GM12878 (cell line): ENCODE results near the gene SARS1.

Experiments used
- EGR1 ChIP-seq, 2 experiments: IDR thresholded peaks; 1 replicate in 1 of 2; 2 replicates in 1 of 2; pipeline ENCODE4 v1.6.1; 2011 to 2012; ENCODE audit warnings: low read depth in 2 of 2, low read length in 2 of 2, borderline replicate concordance in 1 of 2, mild to moderate bottlenecking in 1 of 2, moderate library complexity in 1 of 2
- EP300 ChIP-seq, 2 experiments: fragments of 150-350 bp in 1 of 2; IDR thresholded peaks; 2 replicates each; pipeline ENCODE4 v1.6.1; 2011 to 2012; ENCODE audit warnings: low read depth in 2 of 2, low read length in 2 of 2, borderline replicate concordance in 1 of 2, improper control_type of control experiment in 1 of 2, inconsistent platforms in 1 of 2; ENCODE audit not compliant: control insufficient read depth in 1 of 2
- HDGF ChIP-seq: fragments of 450-650 bp; IDR thresholded peaks from 2 replicates; pipeline ENCODE4 v1.6.1; 2016; ENCODE audit warnings: antibody characterized with exemption
- IRF4 ChIP-seq: IDR thresholded peaks from 2 replicates; pipeline ENCODE4 v1.6.1; 2011; ENCODE audit warnings: low read depth, low read length
- KDM1A ChIP-seq: fragments of 200-600 bp; sonication (generic); IDR thresholded peaks from 2 replicates; pipeline ENCODE4 v1.6.1; 2016; ENCODE audit warnings: borderline replicate concordance
- MTA2 ChIP-seq: fragments of 450-650 bp; IDR thresholded peaks from 2 replicates; pipeline ENCODE4 v1.6.1; 2016; ENCODE audit warnings: low read depth, mild to moderate bottlenecking, moderate library complexity
- MXI1 ChIP-seq: fragments of 150-350 bp; IDR thresholded peaks from 2 replicates; pipeline ENCODE4 v1.6.1; 2011; ENCODE audit warnings: low read depth, mild to moderate bottlenecking, inconsistent platforms, low read length, improper control_type of control experiment
- NR2F1 ChIP-seq: fragments of 450-650 bp; conservative IDR thresholded peaks from 2 replicates; pipeline ENCODE4 v1.6.1; 2017; ENCODE audit warnings: mild to moderate bottlenecking
- PAX5 ChIP-seq: IDR thresholded peaks from 2 replicates; pipeline ENCODE4 v1.6.1; 2011; ENCODE audit warnings: low read depth, low read length, borderline replicate concordance
- POLR2A ChIP-seq: IDR thresholded peaks from 2 replicates; pipeline ENCODE4 v1.6.1; 2011; ENCODE audit warnings: low read depth, mild to moderate bottlenecking, low read length
- POLR2AphosphoS5 ChIP-seq: IDR thresholded peaks from 2 replicates; pipeline ENCODE4 v1.6.1; 2011; ENCODE audit warnings: mild to moderate bottlenecking, low read length, inconsistent platforms
- RAD21 ChIP-seq: IDR thresholded peaks from 2 replicates; pipeline ENCODE4 v1.6.1; 2011; ENCODE audit warnings: mild to moderate bottlenecking, low read depth, low read length, moderate library complexity; ENCODE audit not compliant: insufficient read depth
- TF ChIP-seq, protein P1 (sequence below), 3 experiments: IDR thresholded peaks in 2 of 3; conservative IDR thresholded peaks in 1 of 3; 2 replicates each; pipeline ENCODE4 v1.5.1; 2011; ENCODE audit warnings: low read depth in 3 of 3, low read length in 3 of 3, mild to moderate bottlenecking in 3 of 3, control low read depth in 2 of 3, moderate library complexity in 2 of 3, inconsistent platforms in 1 of 3, mixed read lengths in 1 of 3; ENCODE audit not compliant: control insufficient read depth in 2 of 3, insufficient read depth in 1 of 3; ENCODE audit errors: extremely low read depth in 1 of 3
- TF ChIP-seq, protein P2 (sequence below): fragments of 450-650 bp; formaldehyde crosslinking; IDR thresholded peaks from 2 replicates; pipeline ENCODE4 v1.4.0; 2020; ENCODE audit warnings: mild to moderate bottlenecking, moderate library complexity

DNA sequence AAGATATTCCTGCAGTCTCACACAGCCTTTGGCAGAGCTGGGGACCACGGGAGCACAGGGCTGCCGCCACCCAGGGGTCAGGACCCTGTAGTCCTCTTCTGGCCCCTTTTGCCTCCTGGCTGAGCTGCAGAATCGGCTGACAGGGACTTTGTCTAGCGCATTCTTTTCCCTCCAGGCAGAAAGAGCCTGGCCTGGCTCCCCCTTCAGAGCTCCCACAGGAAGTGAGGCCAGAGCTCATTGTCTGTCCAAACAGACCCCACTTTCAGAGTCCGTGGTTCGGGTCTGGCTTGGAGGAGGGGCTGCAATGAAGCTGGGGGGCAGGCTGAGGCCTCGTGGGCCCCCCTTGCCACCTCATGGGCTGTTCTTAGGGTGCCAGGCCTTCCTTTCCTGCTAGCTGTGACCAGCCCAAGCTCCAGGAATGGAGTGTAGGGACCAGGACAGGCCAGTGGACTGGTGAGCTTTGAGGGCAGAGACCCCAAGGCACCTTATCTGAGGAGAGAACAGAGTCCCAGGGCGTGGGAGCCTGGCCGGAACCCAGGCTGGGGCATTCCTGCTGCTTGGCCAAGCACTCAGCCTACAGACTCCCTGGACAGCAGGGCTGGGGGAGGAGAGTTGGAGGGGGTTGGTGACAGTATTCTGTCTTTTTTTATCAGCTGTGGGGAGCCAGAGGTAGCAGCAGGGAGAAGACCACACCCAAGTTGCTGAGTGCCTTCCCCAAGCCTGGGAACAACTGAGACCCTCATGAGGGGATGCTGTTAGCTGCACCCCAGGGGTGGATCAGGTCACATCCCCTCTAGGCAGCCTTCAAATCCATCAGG is 40.3 kb downstream of the SARS1 start:
- no peak for TF ChIP-seq EGR1 (IDR thresholded peaks at IDR 0.05; ENCODE audit: borderline replicate concordance in 1 of 2, low read depth in 2 of 2, low read length in 2 of 2)
- TF ChIP-seq, protein P1, sequence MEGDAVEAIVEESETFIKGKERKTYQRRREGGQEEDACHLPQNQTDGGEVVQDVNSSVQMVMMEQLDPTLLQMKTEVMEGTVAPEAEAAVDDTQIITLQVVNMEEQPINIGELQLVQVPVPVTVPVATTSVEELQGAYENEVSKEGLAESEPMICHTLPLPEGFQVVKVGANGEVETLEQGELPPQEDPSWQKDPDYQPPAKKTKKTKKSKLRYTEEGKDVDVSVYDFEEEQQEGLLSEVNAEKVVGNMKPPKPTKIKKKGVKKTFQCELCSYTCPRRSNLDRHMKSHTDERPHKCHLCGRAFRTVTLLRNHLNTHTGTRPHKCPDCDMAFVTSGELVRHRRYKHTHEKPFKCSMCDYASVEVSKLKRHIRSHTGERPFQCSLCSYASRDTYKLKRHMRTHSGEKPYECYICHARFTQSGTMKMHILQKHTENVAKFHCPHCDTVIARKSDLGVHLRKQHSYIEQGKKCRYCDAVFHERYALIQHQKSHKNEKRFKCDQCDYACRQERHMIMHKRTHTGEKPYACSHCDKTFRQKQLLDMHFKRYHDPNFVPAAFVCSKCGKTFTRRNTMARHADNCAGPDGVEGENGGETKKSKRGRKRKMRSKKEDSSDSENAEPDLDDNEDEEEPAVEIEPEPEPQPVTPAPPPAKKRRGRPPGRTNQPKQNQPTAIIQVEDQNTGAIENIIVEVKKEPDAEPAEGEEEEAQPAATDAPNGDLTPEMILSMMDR (IDR thresholded peaks at IDR 0.05 in 2 of 3, conservative IDR thresholded peaks at IDR 0.05 in 1 of 3; ENCODE audit: control insufficient read depth in 2 of 3, extremely low read depth in 1 of 3, insufficient read depth in 1 of 3, low read depth in 3 of 3, low read length in 3 of 3) = no peak
- TF ChIP-seq MTA2 = no peak
- TF ChIP-seq, protein P2, sequence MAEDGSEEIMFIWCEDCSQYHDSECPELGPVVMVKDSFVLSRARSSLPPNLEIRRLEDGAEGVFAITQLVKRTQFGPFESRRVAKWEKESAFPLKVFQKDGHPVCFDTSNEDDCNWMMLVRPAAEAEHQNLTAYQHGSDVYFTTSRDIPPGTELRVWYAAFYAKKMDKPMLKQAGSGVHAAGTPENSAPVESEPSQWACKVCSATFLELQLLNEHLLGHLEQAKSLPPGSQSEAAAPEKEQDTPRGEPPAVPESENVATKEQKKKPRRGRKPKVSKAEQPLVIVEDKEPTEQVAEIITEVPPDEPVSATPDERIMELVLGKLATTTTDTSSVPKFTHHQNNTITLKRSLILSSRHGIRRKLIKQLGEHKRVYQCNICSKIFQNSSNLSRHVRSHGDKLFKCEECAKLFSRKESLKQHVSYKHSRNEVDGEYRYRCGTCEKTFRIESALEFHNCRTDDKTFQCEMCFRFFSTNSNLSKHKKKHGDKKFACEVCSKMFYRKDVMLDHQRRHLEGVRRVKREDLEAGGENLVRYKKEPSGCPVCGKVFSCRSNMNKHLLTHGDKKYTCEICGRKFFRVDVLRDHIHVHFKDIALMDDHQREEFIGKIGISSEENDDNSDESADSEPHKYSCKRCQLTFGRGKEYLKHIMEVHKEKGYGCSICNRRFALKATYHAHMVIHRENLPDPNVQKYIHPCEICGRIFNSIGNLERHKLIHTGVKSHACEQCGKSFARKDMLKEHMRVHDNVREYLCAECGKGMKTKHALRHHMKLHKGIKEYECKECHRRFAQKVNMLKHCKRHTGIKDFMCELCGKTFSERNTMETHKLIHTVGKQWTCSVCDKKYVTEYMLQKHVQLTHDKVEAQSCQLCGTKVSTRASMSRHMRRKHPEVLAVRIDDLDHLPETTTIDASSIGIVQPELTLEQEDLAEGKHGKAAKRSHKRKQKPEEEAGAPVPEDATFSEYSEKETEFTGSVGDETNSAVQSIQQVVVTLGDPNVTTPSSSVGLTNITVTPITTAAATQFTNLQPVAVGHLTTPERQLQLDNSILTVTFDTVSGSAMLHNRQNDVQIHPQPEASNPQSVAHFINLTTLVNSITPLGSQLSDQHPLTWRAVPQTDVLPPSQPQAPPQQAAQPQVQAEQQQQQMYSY (CRISPR knock-in tag) = no peak
- TF ChIP-seq POLR2A = no peak
- TF ChIP-seq EP300 (IDR thresholded peaks at IDR 0.05; ENCODE audit: borderline replicate concordance in 1 of 2, control insufficient read depth in 1 of 2, low read depth in 2 of 2, low read length in 2 of 2) = no peak
- TF ChIP-seq RAD21 = no peak
- TF ChIP-seq IRF4 = no peak
- no peak for TF ChIP-seq HDGF
- TF ChIP-seq MXI1 = no peak
- no peak for TF ChIP-seq NR2F1
- no peak for TF ChIP-seq POLR2AphosphoS5
- no peak for TF ChIP-seq KDM1A
- TF ChIP-seq PAX5 = no peak
